ENCODE measurements around the gene MALAT1. TPM values are rescaled to one million over a fixed set of nuclear protein-coding genes. Genes with fewer than 3 reads are reported as not detected.
"Not testable (repeated sequence)": the region's sequence is repeated elsewhere in the genome, so short reads cannot be mapped to it uniquely, and the experiment has no call there.

Gene MALAT1
- total RNA-seq, 6 donors from 2014 or later, result 9,697 to 52,390 (median 19,698) TPM

DNA sequence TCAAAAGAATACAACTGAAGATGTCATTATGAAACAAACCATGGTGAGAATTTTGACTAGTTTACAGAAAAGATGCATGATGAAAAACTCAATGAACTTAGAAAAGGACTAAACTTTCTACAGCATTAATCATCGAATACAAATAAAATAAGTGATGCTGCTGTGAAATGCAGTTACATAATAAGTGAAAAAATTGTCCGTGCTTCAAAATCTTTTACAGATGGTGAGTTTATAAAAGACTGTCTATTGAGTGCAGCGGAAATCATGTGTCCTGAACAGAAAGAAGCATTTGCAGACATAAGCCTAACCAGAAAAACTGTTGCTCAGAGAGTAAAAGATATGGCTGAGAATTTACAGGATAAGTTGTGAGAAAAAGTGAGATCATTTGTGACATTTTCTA lies 42.4 kb upstream of the MALAT1 start:
- Histone ChIP-seq H3K9me3 (no peaks in the 10 kb centered on the region), H3K27me3 (no peaks in the 10 kb centered on the region), H3K4me3 (no peak overlapping the region), H3K4me1 (peaks cover 10 to 24% (median 17%) of the 10 kb centered on the region in 4 donors), H3K27ac (no peak overlapping the region), H3K36me3 (no peaks in the 10 kb centered on the region)
- 85 to 91% methylated on average over 3 of the region's 3 CpGs for WGBS, 2 donors
- ATAC-seq (ENCODE audit: low FRiP score in 2 of 2) (no peak), DNase-seq (no peak)
- no peak for TF ChIP-seq EP300 (IDR thresholded peaks at IDR 0.05)
- TF ChIP-seq POLR2A (IDR thresholded peaks at IDR 0.05), result no peak
- TF ChIP-seq, protein P1, sequence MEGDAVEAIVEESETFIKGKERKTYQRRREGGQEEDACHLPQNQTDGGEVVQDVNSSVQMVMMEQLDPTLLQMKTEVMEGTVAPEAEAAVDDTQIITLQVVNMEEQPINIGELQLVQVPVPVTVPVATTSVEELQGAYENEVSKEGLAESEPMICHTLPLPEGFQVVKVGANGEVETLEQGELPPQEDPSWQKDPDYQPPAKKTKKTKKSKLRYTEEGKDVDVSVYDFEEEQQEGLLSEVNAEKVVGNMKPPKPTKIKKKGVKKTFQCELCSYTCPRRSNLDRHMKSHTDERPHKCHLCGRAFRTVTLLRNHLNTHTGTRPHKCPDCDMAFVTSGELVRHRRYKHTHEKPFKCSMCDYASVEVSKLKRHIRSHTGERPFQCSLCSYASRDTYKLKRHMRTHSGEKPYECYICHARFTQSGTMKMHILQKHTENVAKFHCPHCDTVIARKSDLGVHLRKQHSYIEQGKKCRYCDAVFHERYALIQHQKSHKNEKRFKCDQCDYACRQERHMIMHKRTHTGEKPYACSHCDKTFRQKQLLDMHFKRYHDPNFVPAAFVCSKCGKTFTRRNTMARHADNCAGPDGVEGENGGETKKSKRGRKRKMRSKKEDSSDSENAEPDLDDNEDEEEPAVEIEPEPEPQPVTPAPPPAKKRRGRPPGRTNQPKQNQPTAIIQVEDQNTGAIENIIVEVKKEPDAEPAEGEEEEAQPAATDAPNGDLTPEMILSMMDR (IDR thresholded peaks at IDR 0.05), result no peak
- no peak for TF ChIP-seq POLR2AphosphoS5 (IDR thresholded peaks at IDR 0.05)

DNA sequence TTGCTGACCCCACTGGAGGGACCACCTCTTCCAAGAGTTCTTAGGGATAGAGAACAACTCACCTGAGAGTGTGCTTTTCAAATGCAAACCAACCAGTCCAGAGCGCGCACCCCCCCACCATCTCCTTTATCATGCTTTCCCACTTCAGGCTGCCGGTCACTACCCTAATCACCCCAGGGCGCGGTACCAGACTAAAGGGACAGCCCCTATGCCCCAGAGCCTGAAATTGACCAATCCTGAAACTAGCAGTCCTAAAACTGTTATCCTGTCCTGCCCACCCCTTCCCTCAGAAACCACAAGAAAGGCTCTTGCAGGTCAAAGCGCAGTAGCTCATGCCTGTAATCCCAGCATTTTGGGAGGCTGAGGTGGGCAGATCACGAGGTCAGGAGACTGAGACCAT lies 39.3 kb upstream of the MALAT1 start:
- Histone ChIP-seq H3K27ac (no peak overlapping the region), H3K4me3 (no peak overlapping the region), H3K9me3 (no peaks in the 10 kb centered on the region), H3K36me3 (no peaks in the 10 kb centered on the region), H3K27me3 (no peaks in the 10 kb centered on the region), H3K4me1 (peaks cover 4 to 10% (median 7%) of the 10 kb centered on the region in 4 donors)
- TF ChIP-seq, protein P1 (IDR thresholded peaks at IDR 0.05), result no peak
- TF ChIP-seq POLR2A (IDR thresholded peaks at IDR 0.05) (no peak), POLR2AphosphoS5 (IDR thresholded peaks at IDR 0.05) (no peak), EP300 (IDR thresholded peaks at IDR 0.05) (no peak)
- DNase-seq (no peak), ATAC-seq (ENCODE audit: low FRiP score in 2 of 2) (no peak)
- 79 to 86% methylated on average over 7 of the region's 7 CpGs for WGBS, 2 donors

DNA sequence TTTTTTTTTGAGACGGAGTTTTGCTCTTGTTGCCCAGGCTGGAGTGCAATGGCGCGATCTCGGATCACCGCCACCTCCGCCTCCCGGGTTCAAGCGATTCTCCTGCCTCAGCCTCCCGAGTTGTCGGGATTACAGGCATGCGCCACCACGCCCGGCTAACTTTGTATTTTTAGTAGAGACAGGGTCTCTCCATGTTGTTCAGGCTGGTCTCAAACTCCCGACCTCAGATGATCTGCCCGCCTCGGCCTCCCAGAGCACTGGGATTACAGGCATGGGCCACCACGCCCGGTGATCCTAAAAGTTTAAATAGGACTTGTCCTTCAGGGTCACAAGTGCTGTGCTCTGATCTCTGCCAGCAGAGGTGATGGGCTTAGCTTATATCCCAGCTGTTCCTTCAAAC lies 33.4 kb upstream of the MALAT1 start:
- DNase-seq; H3K27me3 ChIP-seq; H3K36me3 ChIP-seq; H3K9me3 ChIP-seq; H3K4me3 ChIP-seq; ATAC-seq (ENCODE audit: low FRiP score in 2 of 2); H3K27ac ChIP-seq: not testable (repeated sequence)
- WGBS, 2 donors, result 96 to 98% methylated on average over 18 of the region's 18 CpGs
- peaks cover 0 to 20% (median 1%) of the 10 kb centered on the region in 4 donors for H3K4me1 ChIP-seq

DNA sequence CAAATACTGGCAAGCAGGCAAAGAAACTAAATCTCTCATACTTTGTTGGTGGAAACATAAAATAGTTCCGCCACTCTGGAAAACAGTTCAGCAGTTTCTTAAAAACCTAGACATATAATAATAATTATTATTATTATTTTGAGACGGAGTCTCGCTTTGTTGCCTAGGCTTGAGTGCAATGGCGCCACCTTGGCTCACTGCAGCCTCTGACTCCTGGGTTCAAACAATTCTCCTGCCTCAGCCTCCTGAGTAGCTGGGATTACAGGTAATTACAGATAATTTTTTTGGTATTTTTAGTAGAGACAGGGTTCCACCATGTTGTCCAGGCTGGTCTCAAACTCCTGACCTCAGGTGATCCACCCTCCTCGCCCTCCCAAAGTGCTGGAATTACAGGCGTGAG lies 31.5 kb upstream of the MALAT1 start:
- not testable (repeated sequence) for H3K9me3 ChIP-seq; DNase-seq; H3K27me3 ChIP-seq; ATAC-seq (ENCODE audit: low FRiP score in 2 of 2); H3K27ac ChIP-seq; H3K36me3 ChIP-seq; H3K4me3 ChIP-seq
- WGBS, 2 donors, result 83 to 87% methylated on average over 6 of the region's 6 CpGs
- H3K4me1 ChIP-seq, result peaks cover 11 to 34% (median 16%) of the 10 kb centered on the region in 4 donors

DNA sequence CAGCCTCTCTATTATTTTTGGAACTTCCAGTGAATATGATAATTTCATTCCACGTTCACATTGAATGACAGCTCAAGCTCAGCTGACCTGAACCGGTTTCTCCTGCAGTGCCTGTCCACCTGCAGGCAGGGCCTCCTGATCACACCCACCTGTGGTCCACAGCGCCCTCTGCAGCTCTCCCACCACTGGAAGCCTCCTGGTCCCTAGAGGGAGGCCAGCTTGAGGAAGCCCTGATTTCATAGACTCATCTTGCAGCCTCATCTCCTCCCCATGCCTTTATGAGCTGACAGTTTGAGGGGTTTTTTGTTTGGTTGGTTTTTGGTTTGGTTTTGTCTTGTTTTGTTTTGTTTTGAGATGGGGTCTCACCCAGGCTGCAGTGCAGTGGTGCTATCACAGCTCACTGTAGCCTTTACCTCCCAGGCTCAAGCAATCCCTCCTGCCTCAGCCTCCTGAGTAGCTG lies 29.9 kb upstream of the MALAT1 start:
- H3K36me3 ChIP-seq, result no peaks in the 10 kb centered on the region
- TF ChIP-seq POLR2A (IDR thresholded peaks at IDR 0.05) (no peak), EP300 (IDR thresholded peaks at IDR 0.05) (no peak), POLR2AphosphoS5 (IDR thresholded peaks at IDR 0.05) (peak in 1 of 2 donors; percentile 35)
- TF ChIP-seq, protein P1 (IDR thresholded peaks at IDR 0.05), result peak; percentile 56 to 87 (median 71)
- ATAC-seq (ENCODE audit: low FRiP score in 2 of 2) (peak; percentile 32 to 73), DNase-seq (peak in 1 of 2 donors; percentile 94)
- no peak overlapping the region for H3K4me3 ChIP-seq
- no peaks in the 10 kb centered on the region for H3K27me3 ChIP-seq
- 23 to 25% methylated on average over 3 of the region's 3 CpGs for WGBS, 2 donors
- H3K4me1 ChIP-seq, result peaks cover 21 to 43% (median 25%) of the 10 kb centered on the region in 4 donors
- peak overlapping the region in 1 of 4 donors; percentile 36 for H3K27ac ChIP-seq
- no peaks in the 10 kb centered on the region for H3K9me3 ChIP-seq

DNA sequence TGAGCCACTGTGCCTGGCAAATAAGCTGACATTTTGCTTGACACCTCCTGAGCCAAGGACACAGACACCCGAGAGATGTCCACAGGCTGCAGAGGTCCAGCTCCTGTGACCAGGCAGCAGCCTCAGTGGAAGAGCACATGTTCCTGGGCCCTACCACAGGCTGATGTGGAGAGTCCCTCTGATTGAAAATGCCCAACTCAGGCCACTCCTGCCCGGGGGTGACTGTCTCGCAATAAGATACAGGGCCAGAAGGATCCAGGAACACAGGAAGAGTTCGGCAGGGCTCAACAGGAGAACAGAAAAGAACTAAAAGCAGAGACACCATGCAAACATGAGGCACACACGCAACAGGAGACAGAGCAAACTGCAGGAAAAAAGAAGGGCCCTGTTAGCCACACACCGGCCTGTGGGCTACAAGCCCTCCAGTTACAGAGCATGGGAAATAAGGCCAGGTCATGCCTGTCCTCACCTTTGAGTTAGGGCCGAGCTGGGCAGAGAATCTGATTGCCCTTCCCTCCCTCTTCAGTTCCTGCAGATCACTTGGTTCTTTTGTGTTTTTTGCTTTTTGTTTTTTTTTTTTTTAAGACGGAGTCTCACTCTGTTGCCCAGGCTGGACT lies 28.3 kb upstream of the MALAT1 start:
- no peaks in the 10 kb centered on the region for H3K9me3 ChIP-seq
- DNase-seq (no peak), ATAC-seq (ENCODE audit: low FRiP score in 2 of 2) (no peak)
- no peak overlapping the region for H3K4me3 ChIP-seq
- TF ChIP-seq, protein P1 (IDR thresholded peaks at IDR 0.05), result no peak
- no peak for TF ChIP-seq POLR2A (IDR thresholded peaks at IDR 0.05)
- no peak for TF ChIP-seq EP300 (IDR thresholded peaks at IDR 0.05)
- TF ChIP-seq POLR2AphosphoS5 (IDR thresholded peaks at IDR 0.05), result no peak
- H3K4me1 ChIP-seq, result peaks cover 21 to 43% (median 25%) of the 10 kb centered on the region in 4 donors
- WGBS, 2 donors, result 74 to 77% methylated on average over 8 of the region's 8 CpGs
- H3K36me3 ChIP-seq, result no peaks in the 10 kb centered on the region
- peak overlapping the region; percentile 91 to 96 (median 94) for H3K27ac ChIP-seq
- no peaks in the 10 kb centered on the region for H3K27me3 ChIP-seq

All from upper lobe of left lung (tissue), 6 donors.